NCI-H2081 (cell line): ENCODE measurements around the gene ANKRD22.

Source experiments
- DNase-seq, 2 experiments: peaks; one replicate each; lab custom pipeline; 2025; lab: John Stamatoyannopoulos, UW

ANKRD22 gene

DNA sequence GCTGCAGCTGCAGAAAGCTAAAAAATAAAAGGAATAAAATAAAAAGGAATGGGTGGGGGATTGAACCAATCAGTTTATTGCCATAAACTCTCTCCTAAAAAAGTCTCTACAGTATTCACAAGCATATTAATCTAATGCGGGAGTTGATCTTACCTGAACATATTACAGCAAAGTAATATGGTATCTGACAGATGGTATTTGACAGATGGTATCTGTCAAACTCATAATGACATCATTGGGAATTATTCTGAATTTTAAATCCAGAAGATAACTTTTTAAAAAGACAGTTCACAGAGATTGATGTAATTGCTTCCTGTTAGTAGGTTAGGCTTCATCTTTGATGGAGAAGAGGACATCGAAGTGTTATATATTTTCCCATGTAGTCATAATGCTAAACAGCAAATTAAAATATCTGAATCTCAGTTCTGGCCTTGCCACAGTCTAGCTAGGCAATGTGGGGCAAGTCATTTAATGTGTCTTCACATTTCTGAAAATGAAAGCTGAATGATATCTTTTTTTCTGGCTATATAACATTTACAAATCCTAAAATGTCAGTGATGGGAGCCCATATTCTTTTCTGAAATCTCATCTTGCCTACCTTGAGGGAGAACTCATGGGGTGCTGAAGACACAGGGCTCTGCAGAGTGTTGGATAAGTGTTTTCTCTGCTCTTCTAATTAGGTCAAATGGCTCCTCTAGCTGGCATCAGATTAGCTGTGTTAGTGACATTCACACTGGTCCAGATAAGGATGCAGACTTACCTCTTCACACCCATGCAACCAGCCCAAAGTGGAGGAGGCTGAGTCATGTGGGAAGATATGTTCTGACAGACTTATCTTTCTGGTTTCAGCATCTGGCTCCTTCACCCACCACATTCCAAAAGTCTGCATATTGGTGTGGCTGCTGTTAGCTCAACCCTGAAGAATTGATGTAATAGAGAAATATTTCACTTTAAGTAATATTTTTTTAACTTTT is 51.2 kb downstream of the ANKRD22 start:
- DNase-seq, result no peak

DNA sequence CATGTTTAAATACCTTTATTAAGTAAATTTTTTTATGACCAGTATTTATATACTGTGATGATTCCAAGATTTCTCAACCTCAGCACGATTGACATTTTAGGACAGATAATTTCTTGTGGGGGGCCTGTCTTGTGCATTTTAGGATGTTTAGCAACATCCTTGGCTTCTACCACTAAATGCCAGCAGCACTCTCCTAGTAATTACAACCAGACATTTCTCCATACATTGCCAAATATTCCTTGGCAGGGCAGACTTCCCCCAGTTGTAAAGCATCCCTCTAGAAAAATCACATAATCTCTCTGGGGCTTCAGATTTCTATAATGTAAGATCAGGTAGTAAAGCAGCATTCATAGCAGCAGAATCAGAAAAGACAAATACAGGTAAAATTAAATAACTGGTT is 56.9 kb downstream of the ANKRD22 start:
- DNase-seq, result no peak

- DNase-seq, result no peak
These were observed 57.8 kb downstream of the ANKRD22 start for GRCh38 chr10:88793712-88794299.

GRCh38 chr10:88792661-88793060 is 59.0 kb downstream of the ANKRD22 start:
- no peak for DNase-seq

GRCh38 chr10:88791924-88792323 is 59.7 kb downstream of the ANKRD22 start:
- DNase-seq, result peak in 1 of 2 experiments; percentile 0

- no peak for DNase-seq
These were observed 62.7 kb downstream of the ANKRD22 start for GRCh38 chr10:88788924-88789323.

GRCh38 chr10:88787463-88787862 is 64.2 kb downstream of the ANKRD22 start:
- no peak for DNase-seq

DNA sequence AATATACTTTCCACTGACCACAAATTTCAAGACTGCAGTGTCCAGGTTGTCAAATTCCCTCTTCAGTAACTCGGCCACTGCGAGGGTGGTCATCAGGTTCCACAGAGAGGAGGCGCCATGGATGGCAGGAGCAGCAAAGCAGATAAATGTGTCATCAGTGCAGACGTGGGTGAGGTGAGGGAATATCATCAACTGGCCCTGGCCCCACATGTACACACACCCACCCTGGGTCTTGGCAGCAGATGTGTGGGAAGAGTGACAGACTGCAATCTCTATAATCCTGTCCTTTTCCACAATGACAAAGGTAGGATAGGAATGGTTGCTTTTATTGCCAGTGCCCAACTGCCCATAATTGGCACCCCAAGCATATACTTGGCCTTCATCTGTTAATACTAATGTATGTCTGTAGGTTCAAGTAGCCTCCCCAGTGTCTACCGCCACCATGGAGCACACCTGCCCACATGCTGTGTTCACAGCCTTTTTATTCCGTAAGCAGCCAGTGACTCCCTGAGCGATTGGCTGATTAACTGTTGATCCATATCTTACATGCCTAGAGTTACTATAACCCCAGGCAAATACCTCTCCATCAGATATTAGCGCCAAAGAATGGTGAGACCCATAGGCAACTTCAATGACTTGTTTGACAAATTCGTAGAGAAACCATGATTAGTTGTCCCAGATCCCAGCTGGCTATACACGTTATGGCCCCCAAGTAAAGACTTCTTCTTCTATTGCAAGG is 65.4 kb downstream of the ANKRD22 start:
- DNase-seq, result no peak

DNA sequence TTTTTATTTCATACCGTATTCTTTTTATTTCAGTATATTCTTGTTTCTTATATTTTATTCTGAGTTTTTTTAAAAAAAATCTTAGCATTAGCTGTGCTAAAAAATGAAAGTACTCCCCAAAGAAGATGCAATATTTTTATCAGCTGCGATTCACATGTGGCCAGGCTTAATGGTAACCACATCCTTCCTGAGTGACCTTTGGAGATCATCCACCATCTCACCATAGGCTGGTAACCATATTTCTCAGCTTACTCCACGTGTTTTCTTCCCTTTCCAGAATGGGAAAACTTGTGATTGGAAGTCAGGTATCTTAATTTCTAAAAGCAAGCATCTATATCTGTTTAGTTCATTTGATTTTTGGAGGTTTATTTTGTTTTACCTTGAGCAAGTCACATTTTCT is 67.9 kb downstream of the ANKRD22 start:
- no peak for DNase-seq

GRCh38 chr10:88782222-88782621 is 69.4 kb downstream of the ANKRD22 start:
- no peak for DNase-seq

- no peak for DNase-seq
These were observed 70.4 kb downstream of the ANKRD22 start for GRCh38 chr10:88781206-88781605.
